SKM-1 treated with dmso at 0.1 percent for 144 hours (cell line): ENCODE data around the gene CDH23.

Experiments used
- DNase-seq: peaks from one replicate; lab custom pipeline; 2025; ENCODE audit not compliant: unreplicated experiment; lab: John Stamatoyannopoulos, UW

Gene CDH23

DNA sequence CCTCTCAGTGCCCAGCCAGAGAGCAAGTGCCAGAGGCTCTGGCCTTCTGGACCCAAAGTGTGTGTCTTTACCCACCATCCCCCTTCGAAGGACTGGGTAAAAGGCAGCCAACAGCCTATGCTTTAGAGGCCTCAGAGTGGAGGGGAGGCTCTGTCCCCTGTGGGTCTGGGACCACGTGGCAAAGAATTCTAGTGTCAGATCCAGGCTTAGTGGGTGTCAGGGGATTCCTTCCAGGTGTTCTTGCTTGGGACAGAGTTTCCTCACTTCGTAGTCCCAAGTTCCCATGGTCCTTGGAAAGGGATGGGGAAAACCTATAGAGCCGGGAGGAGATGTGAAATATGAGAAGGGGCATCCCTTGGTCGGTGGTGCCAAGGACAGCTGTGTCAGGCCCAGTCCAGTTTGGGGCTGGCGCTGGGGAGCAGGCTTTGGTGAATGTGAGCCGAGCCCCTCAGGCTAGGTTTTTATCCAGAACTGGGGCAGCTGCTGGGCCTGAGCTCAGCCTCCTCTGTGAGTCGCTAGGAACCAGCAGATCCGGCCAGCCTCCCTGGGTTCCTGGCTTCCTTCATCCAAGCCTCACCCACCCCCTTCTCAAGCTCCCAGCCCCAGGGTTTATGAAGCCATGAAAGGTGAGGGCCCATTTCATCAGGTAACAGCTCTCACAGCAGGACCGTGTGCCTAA, 251.7 kb downstream of the CDH23 start:
- DNase-seq: no peak

GRCh38 chr10:71648933-71649320, 252.2 kb downstream of the CDH23 start:
- no peak for DNase-seq

DNA sequence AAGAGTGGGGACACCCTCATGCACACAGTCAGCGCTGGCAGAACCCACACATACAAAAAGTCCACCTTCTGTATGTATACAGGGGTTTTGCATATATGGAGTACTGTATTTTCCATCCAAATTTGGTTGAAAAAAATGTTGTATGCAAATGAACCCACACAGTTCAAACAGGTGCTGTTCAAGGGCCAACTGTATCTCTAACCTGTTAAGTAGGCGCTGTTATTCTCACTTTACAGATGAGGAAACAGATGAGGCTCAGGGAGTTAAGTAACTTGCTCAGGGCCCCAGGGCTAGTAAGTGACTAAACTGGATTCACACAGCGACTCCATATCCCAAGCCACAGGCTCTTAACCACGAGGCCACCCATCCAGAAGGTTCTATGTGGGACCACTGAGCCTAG, 252.9 kb downstream of the CDH23 start:
- peak; percentile 17 for DNase-seq

DNA sequence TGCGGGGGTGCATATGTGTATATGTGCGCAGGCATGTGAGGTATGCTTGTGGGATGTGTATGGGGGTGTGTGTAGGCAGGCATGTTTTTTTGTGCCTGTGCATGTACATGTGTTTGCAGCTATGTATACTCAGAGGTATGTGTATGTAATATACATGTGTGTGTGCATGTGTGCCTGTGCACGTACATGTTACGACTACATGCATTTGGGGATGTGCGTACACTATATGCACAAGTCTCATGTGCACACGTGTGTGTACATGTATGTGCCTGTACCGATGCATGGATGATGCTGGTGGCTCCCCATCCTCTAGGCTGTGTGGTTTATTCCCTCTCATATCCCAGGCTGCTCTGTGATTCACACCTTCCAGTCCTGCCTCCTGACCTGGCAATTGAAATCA, 253.7 kb downstream of the CDH23 start:
- DNase-seq: no peak

DNA sequence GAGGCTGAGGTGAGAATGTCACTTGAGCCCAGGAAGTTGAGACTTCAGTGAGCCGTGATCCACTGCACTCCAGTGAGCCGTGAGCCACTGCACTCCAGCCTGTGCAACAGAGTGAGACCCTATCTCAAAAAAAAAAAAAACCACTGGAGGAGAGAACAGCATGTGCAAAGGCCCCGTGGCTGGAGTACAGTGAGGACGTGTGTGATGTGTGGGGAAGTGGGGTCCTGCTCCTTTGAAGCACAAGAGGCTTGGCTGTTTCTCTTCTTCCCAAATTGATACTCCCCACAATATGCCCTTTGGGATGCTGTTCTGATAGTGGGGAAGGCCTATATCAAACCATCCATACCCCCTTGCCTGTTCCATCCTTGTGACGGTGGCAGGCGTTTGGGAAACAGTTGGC, 254.7 kb downstream of the CDH23 start:
- no peak for DNase-seq

DNA sequence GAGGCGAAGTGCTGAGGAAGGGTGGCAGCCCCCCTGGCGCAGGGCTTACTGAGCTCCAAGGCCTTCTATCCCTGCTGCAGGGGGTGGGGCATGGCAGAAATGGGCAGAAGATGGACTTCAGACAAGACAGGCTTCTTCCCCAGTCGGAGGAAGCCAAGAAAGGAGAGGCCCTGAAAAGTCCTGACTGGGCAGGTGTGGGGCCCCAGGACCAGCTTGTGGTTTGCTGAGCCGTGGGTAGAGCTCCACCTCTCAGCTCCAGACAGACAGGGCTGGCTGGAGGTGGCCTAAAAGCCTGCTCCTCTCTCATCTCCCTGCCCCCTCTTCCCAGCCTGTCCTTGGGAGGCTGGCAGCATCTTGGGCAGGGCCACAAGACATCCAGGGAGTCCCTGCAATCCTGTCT, 255.2 kb downstream of the CDH23 start:
- no peak for DNase-seq

- DNase-seq: no peak
Observed at GRCh38 chr10:71653044-71653443, 256.3 kb downstream of the CDH23 start.

- no peak for DNase-seq
Observed at GRCh38 chr10:71656220-71656619, 259.5 kb downstream of the CDH23 start.

DNA sequence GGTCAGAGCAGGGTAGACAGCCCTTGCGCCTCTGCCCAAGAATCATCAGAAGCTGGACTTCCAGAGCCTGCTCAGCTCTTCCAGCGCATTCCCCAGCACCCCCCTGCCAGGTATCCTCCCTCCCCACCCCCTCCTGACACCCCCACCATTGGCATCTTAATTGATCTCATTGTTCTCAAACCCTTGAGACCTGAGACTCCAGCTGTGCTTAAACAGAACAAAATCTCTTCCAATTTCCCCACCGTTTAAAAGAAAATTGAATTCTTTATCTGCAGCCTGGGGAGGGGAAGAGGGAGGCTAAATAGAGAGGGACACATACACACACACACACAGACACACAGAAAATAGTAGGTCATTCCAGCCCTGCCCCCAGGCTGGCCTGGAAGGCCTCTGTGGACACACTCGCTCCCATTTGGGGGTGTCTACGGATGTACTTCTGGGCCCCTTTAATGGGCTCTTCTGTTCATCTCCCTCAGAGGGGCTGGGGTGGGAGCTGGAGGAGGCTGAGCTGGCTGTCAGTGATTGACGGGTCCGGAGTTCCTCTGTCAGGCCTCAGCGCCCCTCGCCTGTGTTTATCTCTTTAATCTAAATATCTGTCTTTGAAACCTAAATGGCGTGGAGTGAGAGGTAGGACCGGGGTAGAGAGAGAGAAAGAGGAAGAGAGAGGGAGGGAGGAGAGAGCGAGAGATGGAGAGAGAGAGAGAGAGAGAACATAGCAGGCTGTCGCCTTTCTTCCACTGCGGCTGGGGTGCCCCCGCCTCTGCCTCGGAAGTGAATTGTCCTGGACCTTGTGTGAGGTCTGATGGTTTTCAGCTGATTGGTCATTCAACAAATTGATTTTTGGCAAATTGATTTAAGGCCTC, 261.1 kb downstream of the CDH23 start:
- no peak for DNase-seq

GRCh38 chr10:71658467-71658745, 261.7 kb downstream of the CDH23 start:
- DNase-seq: no peak

DNA sequence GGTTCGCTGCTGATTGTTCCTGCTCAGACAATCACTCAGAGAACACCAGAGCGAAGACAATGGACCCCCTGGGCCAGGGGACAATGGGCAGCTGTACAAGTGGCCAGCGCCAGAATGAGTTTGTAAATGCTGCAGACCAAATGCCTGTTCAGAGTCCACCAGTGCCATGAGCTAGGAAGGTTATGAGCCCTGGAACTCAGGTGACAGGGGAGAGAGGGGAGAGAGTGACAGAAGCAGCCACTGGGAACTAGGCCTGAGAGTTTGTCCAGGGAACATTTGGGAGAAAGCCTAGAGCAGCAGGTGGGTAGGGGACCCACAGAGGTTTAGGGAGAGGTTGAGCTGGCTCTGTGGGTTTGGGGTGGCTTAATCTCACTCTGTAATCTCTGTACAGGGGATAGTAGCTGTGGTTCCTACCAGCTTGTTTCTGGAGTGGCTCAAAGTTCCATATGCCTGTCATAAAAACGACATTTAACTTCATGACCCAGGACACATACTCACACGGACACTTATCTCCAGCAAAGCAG, 262.5 kb downstream of the CDH23 start:
- DNase-seq: no peak

DNA sequence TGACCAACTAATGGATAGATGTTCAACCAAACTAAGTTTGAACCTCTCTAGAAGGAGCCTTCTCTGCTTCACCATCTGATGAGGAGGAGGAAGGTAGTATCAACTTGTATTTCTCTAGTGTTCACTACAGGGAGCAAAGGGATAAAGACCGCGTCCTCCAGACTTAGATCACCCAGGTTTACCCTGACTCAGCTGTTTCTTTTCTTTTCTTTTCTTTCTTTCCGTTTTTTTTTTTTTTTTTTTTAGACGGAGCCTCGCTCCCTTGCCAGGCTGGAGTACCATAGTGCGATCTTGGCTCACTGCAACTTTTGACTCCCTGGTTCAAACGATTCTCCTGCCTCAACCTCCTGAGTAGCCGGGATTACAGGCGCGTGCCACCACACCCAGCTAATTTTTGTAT, 263.0 kb downstream of the CDH23 start:
- no peak for DNase-seq

- peak; percentile 35 for DNase-seq
Observed at GRCh38 chr10:71660313-71660712, 263.6 kb downstream of the CDH23 start.

GRCh38 chr10:71661060-71661622, 264.4 kb downstream of the CDH23 start:
- DNase-seq: no peak

- no peak for DNase-seq
Observed at GRCh38 chr10:71661779-71662336, 265.1 kb downstream of the CDH23 start.

GRCh38 chr10:71663311-71663710, 266.6 kb downstream of the CDH23 start:
- no peak for DNase-seq

- no peak for DNase-seq
Observed at GRCh38 chr10:71664585-71664984, 267.9 kb downstream of the CDH23 start.

DNA sequence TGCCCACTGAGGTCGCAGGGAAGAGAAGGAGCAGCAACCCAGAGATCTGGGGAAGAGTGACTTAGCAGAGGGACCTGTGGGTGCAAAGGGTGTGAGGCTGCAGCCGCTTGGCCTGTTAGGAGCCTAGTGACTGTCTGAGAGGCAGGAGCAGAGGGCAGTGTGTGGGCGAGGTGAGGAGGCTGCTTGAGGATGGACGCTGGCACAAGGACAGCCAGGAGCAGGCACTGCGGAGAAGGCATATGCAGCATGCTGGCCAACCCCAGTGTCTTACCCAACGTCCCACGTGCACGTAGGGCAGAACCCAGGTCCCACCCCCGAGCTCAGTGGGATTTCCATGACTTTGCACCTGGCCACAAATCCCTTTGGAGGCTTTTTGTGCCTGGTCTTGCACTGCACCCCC, 268.7 kb downstream of the CDH23 start:
- no peak for DNase-seq

- no peak for DNase-seq
Observed at GRCh38 chr10:71666639-71667386, 270.1 kb downstream of the CDH23 start.

DNA sequence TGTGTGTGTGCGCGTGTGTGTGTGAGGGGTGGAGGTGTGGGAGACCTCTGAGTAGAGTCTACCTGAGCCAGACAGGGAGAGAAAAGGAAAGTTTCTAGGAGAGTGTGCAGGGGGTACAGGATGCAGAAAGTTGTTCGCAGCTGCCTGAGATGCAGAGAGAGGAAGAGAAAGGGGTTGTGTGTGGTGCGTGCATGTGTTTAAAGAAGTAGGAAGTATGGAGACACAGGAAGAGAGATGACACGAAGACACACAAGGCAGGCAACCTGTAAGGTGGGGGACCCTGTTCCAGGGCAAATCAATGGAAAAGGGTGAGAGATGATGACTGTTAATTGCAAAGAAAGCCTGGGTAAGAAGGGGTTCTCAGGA, 270.6 kb downstream of the CDH23 start:
- peak; percentile 43 for DNase-seq
